K562 (cell line): ENCODE data around the gene VPS37D. TPM values are rescaled to one million over a fixed set of nuclear protein-coding genes. Genes with fewer than 3 reads are reported as not detected.

Experiments
- ARNT ChIP-seq, 2 experiments: fragments of 450-650 bp; IDR thresholded peaks; 2 replicates each; pipeline ENCODE4 v1.6.1; 2016; ENCODE audit warnings: mild to moderate bottlenecking in 1 of 2
- CEBPG ChIP-seq, 3 experiments: fragments of 200-800 bp in 1 of 3; sonication (Bioruptor generic) in 1 of 3; sonication (generic) in 1 of 3; formaldehyde crosslinking in 1 of 3; IDR thresholded peaks in 2 of 3; conservative IDR thresholded peaks in 1 of 3; 2 replicates each; pipeline versions ENCODE4 v1.6.1 to v1.8.0; 2016 to 2022; ENCODE audit warnings: missing compliant biosample characterization in 2 of 3, missing genetic modification characterization in 2 of 3, mild to moderate bottlenecking in 1 of 3, missing genetic modification reagents in 1 of 3
- CHD1 ChIP-seq: fragments of 200-600 bp; sonication (generic); IDR thresholded peaks from one replicate; pipeline ENCODE4 v1.6.1; 2012; ENCODE audit warnings: mild to moderate bottlenecking, moderate library complexity, low read length, inconsistent platforms
- CREB1 ChIP-seq, 2 experiments: sonication (generic) in 1 of 2; formaldehyde crosslinking in 1 of 2; IDR thresholded peaks; 2 replicates each; pipeline versions ENCODE4 v1.6.1 to v1.8.0; 2012 to 2022; ENCODE audit warnings: inconsistent platforms in 1 of 2, mild to moderate bottlenecking in 1 of 2, missing genetic modification reagents in 1 of 2, moderate library complexity in 1 of 2
- FOXK1 ChIP-seq: sonication (generic); formaldehyde crosslinking; IDR thresholded peaks from 2 replicates; pipeline ENCODE4 v1.8.0; 2022; ENCODE audit warnings: missing genetic modification reagents, mild to moderate bottlenecking, borderline replicate concordance
- HOMEZ ChIP-seq: fragments of 250-450 bp; sonication (Bioruptor Pico); IDR thresholded peaks from 2 replicates; pipeline ENCODE4 v1.4.0; 2020; ENCODE audit warnings: mild to moderate bottlenecking, moderate library complexity
- MEF2A ChIP-seq: IDR thresholded peaks from 2 replicates; pipeline ENCODE4 v1.6.1; 2011; ENCODE audit warnings: low read depth, mild to moderate bottlenecking, low read length, moderate library complexity; ENCODE audit not compliant: control insufficient read depth
- MLLT1 ChIP-seq, 2 experiments: fragments of 450-650 bp; IDR thresholded peaks; 2 replicates each; pipeline ENCODE4 v1.6.1; 2016
- PPARD ChIP-seq: fragments of 250-450 bp; sonication (Bioruptor Pico); IDR thresholded peaks from 2 replicates; pipeline ENCODE4 v1.8.0; 2022; ENCODE audit warnings: inconsistent platforms, mild to moderate bottlenecking, moderate library complexity
- RAD21 ChIP-seq, 2 experiments: fragments of 250-450 bp in 1 of 2; fragments of 450-650 bp in 1 of 2; sonication (Bioruptor Pico) in 1 of 2; formaldehyde crosslinking in 1 of 2; IDR thresholded peaks in 1 of 2; conservative IDR thresholded peaks in 1 of 2; 2 replicates each; pipeline versions ENCODE4 v1.4.0 to v1.8.0; 2020 to 2022; ENCODE audit warnings: mild to moderate bottlenecking in 2 of 2, moderate library complexity in 1 of 2
- RB1 ChIP-seq: fragments of 450-650 bp; IDR thresholded peaks from 2 replicates; pipeline ENCODE4 v1.6.1; 2017; ENCODE audit warnings: low read depth, mild to moderate bottlenecking
- SMAD1 ChIP-seq: fragments of 150-350 bp; IDR thresholded peaks from 2 replicates; pipeline ENCODE4 v1.6.1; 2014; ENCODE audit warnings: low read length, low read depth; ENCODE audit not compliant: partially characterized antibody
- ZBTB33 ChIP-seq: sonication (generic); formaldehyde crosslinking; IDR thresholded peaks from 2 replicates; pipeline ENCODE4 v1.8.1; 2023; ENCODE audit warnings: mild to moderate bottlenecking, missing genetic modification reagents
- ZNF124 ChIP-seq: sonication (generic); formaldehyde crosslinking; IDR thresholded peaks from 2 replicates; pipeline ENCODE4 v1.8.1; 2022; ENCODE audit warnings: missing genetic modification reagents
- ZNF134 ChIP-seq: fragments of 250-450 bp; sonication (Bioruptor Pico); conservative IDR thresholded peaks from 2 replicates; pipeline ENCODE4 v1.4.0; 2020
- ZNF507 ChIP-seq: conservative IDR thresholded peaks from 2 replicates; pipeline ENCODE4 v1.6.1; 2017; ENCODE audit warnings: missing genetic modification characterization, missing compliant biosample characterization
- polyA plus RNA-seq, 8 experiments: library from polyadenylated mRNA; depleted of rRNA in 4 of 8; stranded (reverse) in 5 of 8; unstranded in 3 of 8; fragments of >200 nt; fragmentation: Nextera tagmentation in 2 of 8; fragmentation: Illumina TruSeq in 1 of 8; extraction: Ambion mirVana in 2 of 8; extraction: Trizol in 1 of 8; gene quantifications; 2 replicates each; pipeline versions ENCODE4 v1.2.1 to v1.2.3, GENCODE V29; 2011 to 2014; ENCODE audit warnings: inconsistent platforms in 1 of 8, missing spikeins in 1 of 8
- total RNA-seq, 7 experiments: library from RNA; depleted of rRNA in 6 of 7; stranded (reverse); fragments of >200 nt in 6 of 7; fragmentation: Illumina TruSeq in 2 of 7; extraction: Trizol in 2 of 7; gene quantifications; 2 replicates each; pipeline versions ENCODE4 v1.2.1 to v1.2.3, GENCODE V29; 2011 to 2021; ENCODE audit warnings: low replicate concordance in 1 of 7

The VPS37D gene
- total and polyA plus RNA-seq, 9 of the 15 experiments (the other 6 are each of a cell fraction or from before 2014, with no cell fraction given) = 0.25 to 2.3 (median 1.0) TPM; not detected in 3

- TF ChIP-seq CREB1 (IDR thresholded peaks at IDR 0.05) (0 out of 2 replicates have a peak, but pooled peaks have one; percentile 34), CREB1 (CRISPR knock-in tag; IDR thresholded peaks at IDR 0.05) (peak; percentile 32; the same call in 1 of the 2 replicates), SMAD1 (no peak), CHD1 (no peak), MLLT1 (IDR thresholded peaks at IDR 0.05) (no peak), RAD21 (CRISPR knock-in tag; conservative IDR thresholded peaks at IDR 0.05 in 1 of 2, IDR thresholded peaks at IDR 0.05 in 1 of 2) (peak; percentile 86 to 88), HOMEZ (CRISPR knock-in tag) (no peak), CEBPG (CRISPR knock-in tag; IDR thresholded peaks at IDR 0.05) (no peak), CEBPG (tag; conservative IDR thresholded peaks at IDR 0.05 in 1 of 2, IDR thresholded peaks at IDR 0.05 in 1 of 2) (no peak), ARNT (IDR thresholded peaks at IDR 0.05) (peak in 1 of 2 experiments; percentile 77; a peak in 2 of 4 replicates), ZNF124 (CRISPR knock-in tag) (no peak), MEF2A (0 out of 2 replicates have a peak, but pooled peaks have one; percentile 24), RB1 (peak; percentile 98), FOXK1 (0 out of 2 replicates have a peak, but pooled peaks have one; percentile 37), ZNF134 (no peak), ZNF507 (no peak), ZBTB33 (CRISPR knock-in tag) (peak; percentile 10), PPARD (CRISPR knock-in tag) (no peak)
Measured at GRCh38 chr7:73667344-73668102, at the start of gene VPS37D (continued).
